LNCaP clone FGC (cell line): ENCODE data around the gene AUNIP.

Experiments
- DNase-seq: peaks from one replicate; pipeline ENCODE4 v3.0.0-alpha.2; 2011; ENCODE audit warnings: low read depth
- H3K4me3 ChIP-seq: 2 replicates; pipeline ENCODE4 v1.5.1; 2011; ENCODE audit warnings: mild to moderate bottlenecking, low read depth, low read length, control low read depth
- TF ChIP-seq, protein P1 (sequence below): IDR thresholded peaks from 2 replicates; pipeline ENCODE4 v1.5.1; 2012; ENCODE audit warnings: mild to moderate bottlenecking; ENCODE audit not compliant: control insufficient read depth, insufficient read depth; ENCODE audit errors: extremely low read depth

Gene AUNIP

DNA sequence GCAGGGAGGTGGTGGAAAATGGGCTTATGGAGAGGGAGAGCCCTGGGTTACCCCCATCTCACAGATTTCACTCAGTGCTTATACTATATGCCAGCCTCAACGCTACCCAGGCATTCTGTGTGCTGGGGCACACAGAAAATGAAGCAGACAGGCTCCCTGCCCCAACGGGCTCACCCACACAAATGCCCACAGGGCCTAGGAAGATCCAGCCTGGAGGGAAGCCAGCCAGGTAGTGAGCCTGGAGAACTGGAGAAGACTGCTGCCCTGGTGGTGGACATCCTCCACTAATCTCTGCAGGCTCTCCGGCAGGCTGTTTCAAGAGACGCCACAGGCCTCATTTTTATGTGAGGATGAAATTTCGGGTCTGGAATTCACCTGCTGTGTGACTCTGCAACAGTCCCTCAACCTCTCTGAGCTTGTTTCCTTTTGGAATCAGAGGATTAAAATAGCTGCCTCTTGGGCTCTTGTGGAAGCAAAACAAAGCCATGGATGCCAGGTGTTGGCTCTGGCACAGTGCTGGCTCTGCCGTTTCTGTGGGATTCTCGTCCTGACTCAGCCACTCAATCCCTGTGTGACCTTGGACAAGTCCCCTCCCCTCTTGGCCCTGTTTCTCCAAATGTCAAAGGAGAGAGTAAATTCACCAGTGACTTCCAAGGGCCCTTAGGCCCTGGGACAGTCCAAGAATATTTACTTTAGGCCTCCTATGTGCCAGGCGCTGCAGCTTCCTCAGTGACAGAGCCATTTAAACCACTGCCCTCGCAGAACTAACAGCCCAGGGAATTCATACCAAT is 12.6 kb upstream of the AUNIP start:
- H3K4me3 ChIP-seq: no peak overlapping the region
- TF ChIP-seq, protein P1, sequence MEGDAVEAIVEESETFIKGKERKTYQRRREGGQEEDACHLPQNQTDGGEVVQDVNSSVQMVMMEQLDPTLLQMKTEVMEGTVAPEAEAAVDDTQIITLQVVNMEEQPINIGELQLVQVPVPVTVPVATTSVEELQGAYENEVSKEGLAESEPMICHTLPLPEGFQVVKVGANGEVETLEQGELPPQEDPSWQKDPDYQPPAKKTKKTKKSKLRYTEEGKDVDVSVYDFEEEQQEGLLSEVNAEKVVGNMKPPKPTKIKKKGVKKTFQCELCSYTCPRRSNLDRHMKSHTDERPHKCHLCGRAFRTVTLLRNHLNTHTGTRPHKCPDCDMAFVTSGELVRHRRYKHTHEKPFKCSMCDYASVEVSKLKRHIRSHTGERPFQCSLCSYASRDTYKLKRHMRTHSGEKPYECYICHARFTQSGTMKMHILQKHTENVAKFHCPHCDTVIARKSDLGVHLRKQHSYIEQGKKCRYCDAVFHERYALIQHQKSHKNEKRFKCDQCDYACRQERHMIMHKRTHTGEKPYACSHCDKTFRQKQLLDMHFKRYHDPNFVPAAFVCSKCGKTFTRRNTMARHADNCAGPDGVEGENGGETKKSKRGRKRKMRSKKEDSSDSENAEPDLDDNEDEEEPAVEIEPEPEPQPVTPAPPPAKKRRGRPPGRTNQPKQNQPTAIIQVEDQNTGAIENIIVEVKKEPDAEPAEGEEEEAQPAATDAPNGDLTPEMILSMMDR: no peak
- peak; percentile 90 for DNase-seq

DNA sequence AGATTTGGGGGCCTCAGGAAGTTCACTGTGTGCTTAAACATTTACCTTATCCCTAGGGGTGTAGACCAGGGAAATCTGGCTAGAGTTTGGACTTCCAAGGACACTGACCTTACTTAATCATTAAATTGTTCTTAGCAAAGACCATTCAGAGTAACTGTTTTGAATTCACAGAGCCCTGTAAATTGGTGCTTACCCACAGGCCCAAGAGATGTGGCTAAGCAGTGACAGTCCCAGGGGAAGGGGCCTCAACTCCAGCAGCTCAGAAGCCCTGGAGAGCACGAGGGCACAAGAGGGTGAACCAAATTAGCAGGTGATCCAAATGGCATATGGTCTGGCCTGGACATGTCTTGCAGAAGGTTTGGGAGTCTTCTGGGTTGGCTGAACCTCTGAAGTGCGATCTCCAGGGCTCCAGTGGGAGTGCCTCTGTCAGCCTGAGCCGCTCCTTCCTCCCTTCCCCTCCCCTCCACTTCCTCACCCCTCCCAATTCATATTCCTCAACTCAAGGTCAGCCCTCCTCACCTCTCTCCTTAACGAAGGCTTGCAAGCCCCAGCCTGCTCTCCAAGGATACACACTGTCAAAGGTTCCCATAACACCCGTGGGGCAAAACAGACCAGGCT is 11.9 kb upstream of the AUNIP start:
- H3K4me3 ChIP-seq: no peak overlapping the region
- DNase-seq: no peak
- TF ChIP-seq, protein P1: no peak

GRCh38 chr1:25870614-25871013 is 11.4 kb upstream of the AUNIP start:
- TF ChIP-seq, protein P1: no peak
- no peak overlapping the region for H3K4me3 ChIP-seq
- no peak for DNase-seq

DNA sequence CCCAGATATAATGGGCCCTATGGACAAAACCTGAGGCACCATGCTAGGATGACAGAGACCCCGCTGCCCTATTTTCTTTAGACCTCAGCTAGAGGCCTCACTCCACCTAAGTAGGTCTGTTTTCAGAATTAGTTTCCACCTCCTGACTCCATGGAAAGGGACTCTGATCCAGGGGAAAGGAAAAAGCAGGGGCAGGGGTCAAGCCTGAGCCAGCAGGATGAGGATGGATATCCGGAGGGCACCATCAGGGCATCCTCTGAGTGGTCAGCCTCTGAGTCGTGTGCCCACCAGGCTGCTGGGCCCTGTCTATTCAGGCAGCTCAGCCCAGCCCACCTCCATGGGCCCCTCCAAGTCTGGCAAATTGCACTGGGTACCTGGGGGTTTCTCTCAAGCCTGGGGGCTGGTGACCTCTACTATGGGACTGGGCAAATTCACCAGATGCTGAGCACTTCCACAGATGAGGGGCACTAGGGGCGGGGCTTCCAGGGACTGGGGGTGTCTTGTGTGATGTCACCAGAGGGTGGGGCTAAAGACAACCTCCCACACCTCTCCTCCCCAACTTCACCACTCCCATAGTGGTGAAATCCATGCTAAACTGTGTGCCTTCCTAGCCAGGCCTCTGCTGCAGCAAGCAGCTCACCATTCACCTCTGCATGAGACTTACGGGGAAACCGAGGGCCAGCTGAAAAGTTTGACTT is 10.8 kb upstream of the AUNIP start:
- no peak for DNase-seq
- H3K4me3 ChIP-seq: no peak overlapping the region
- TF ChIP-seq, protein P1: no peak

DNA sequence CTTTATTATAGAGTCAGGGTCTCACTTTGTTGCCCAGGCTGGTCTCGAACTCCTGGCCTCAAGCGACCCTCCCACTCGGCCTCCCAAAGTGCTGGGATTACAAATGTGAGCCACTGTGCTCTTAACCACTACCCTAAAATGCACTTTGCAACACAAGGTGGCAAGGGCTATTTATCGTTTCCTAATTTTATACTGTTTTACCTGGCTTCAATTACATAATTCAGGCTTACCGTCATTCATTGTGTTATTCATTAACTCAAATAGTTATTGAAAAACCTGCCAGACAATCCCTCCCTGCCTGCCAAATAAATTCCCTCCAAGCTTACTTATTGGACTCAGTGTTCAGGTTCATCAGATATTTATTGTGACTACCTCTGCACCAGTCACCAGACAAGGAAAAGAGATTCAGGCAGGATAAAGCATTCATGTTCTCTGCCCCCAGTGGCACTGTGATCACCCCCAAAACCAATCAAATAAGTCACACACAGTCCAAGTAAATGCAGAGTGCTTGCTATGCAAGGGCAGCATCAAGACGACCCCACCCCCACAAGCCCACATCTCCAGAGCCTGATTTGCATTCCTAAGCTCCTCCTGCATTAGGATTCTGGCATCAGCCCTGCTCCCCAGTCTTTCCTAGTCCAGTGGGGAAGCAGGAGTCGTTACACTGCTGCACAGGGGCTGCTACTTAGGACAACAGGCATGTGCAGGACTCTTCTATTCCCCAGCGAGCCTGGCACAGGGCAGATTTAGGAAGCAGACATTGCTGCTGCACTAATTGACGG is 8.1 kb upstream of the AUNIP start:
- no peak overlapping the region for H3K4me3 ChIP-seq
- TF ChIP-seq, protein P1: no peak
- peak; percentile 58 for DNase-seq

GRCh38 chr1:25866288-25866687 is 7.0 kb upstream of the AUNIP start:
- H3K4me3 ChIP-seq: no peak overlapping the region
- TF ChIP-seq, protein P1: no peak
- no peak for DNase-seq
